MCF 10A (cell line): ENCODE measurements around the gene FAM118A. TPM values are rescaled to one million over a fixed set of nuclear protein-coding genes. Genes with fewer than 3 reads are reported as not detected.
"Not testable (repeated sequence)": the region's sequence is repeated elsewhere in the genome, so short reads cannot be mapped to it uniquely, and the experiment has no call there.

Experiments
- BruUV-seq: library from RNA; stranded (reverse); fragments of 400-500 nt; replicated peaks from 2 replicates; lab custom pipeline; 2021; lab: Mats Ljungman, UMichigan
- CTCF ChIA-PET: fragments of 300-600 bp; sonication (Branson Sonifier 250); formaldehyde crosslinking; extraction: SDS; loops from one replicate; lab custom pipeline; 2021; ENCODE audit warnings: antibody characterized with exemption, inconsistent platforms; lab: Yijun Ruan, JAX
- POLR2A ChIA-PET: fragments of 300-600, 350-650 bp; sonication (Branson Sonifier 250); formaldehyde crosslinking; extraction: SDS; loops from one replicate; lab custom pipeline; 2020; ENCODE audit warnings: antibody characterized with exemption, inconsistent platforms; lab: Yijun Ruan, JAX
- DNase-seq: peaks from one replicate; pipeline ENCODE4 v3.0.0-alpha.2; 2018; ENCODE audit not compliant: unreplicated experiment
- H3K27ac Mint-ChIP-seq: one replicate; pipeline ENCODE4 v1.8.0; 2022; ENCODE audit warnings: mild to moderate bottlenecking, low read depth, mixed read lengths; ENCODE audit not compliant: unreplicated experiment
- H3K27me3 Mint-ChIP-seq: one replicate; pipeline ENCODE4 v1.8.0; 2022; ENCODE audit warnings: mixed read lengths; ENCODE audit not compliant: insufficient read depth, unreplicated experiment
- H3K36me3 Mint-ChIP-seq: one replicate; pipeline ENCODE4 v1.8.0; 2022; ENCODE audit warnings: mild to moderate bottlenecking, moderate library complexity, mixed read lengths; ENCODE audit not compliant: insufficient read depth, unreplicated experiment
- H3K4me1 Mint-ChIP-seq: one replicate; pipeline ENCODE4 v1.8.0; 2022; ENCODE audit warnings: mixed read lengths; ENCODE audit not compliant: insufficient read depth, unreplicated experiment
- H3K4me3 Mint-ChIP-seq: one replicate; pipeline ENCODE4 v1.8.0; 2022; ENCODE audit warnings: mild to moderate bottlenecking, moderate library complexity, mixed read lengths; ENCODE audit not compliant: unreplicated experiment
- H3K9me3 Mint-ChIP-seq: one replicate; pipeline ENCODE4 v1.8.0; 2022; ENCODE audit warnings: mixed read lengths; ENCODE audit not compliant: unreplicated experiment
- intact Hi-C: fragments of 100-400 bp; cut with micrococcal nuclease; formaldehyde crosslinking; loops from 2 replicates; pipeline ENCODE4 v1.14.1; 2022
- total RNA-seq: library from RNA; stranded (reverse); gene quantifications from 2 replicates; pipeline ENCODE4 v1.2.3, GENCODE V29; 2022
- TF ChIP-seq, protein P1 (sequence below): fragments of 200-600 bp; IDR thresholded peaks from one replicate; pipeline ENCODE4 v1.8.0; 2022; ENCODE audit warnings: antibody characterized with exemption, mild to moderate bottlenecking; ENCODE audit not compliant: unreplicated experiment

FAM118A gene
- total RNA-seq, 1 experiment from 2014 or later = 16.7 TPM

DNA sequence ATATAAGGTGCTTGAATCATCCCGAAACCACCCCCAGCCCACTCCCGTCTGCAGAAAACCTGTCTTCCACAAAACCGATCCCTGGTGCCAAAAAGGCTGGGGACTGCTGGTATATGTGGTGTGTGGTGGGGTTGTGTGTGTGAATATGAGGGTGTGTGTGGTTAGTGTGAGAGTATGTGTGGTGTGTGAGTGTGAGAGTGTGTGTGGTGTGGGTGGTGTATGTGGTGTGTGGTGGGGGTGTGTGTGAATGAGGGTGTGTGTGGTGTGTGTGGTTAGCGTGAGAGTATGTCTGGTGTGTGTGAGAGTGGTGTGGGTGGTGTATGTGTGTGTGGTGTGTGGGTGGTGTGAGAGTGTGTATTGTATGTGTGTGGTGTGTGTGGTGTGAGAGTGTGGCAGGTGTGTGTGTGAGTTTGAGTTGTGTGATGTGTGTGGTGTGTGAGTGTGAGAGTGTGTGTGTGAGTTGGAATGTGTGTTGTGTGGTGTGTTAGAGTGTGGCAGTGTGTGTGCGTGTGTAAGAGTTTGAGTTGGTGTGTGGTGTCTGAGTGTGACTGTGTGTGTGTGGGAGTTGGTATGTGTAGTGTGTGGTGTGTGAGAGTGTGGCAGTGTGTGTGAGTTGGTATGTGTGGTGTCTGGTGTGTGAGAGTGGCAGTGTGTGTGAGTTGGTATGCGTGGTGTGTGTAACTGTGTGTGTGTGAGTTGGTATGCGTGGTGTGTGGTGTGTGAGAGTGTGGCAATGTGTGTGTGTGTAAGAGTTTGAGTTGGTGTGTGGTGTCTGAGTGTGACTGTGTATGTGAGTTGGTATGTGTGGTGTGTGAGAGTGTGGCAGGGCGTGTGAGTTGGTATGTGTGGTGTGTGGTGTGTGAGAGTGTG, 18.4 kb upstream of the FAM118A start:
- Mint-ChIP-seq H3K9me3 (no peaks in the 10 kb centered on the region), H3K4me3 (no peak overlapping the region), H3K4me1 (no peaks in the 10 kb centered on the region), H3K27ac (no peak overlapping the region), H3K27me3 (no peaks in the 10 kb centered on the region), H3K36me3 (no peaks in the 10 kb centered on the region)
- TF ChIP-seq, protein P1, sequence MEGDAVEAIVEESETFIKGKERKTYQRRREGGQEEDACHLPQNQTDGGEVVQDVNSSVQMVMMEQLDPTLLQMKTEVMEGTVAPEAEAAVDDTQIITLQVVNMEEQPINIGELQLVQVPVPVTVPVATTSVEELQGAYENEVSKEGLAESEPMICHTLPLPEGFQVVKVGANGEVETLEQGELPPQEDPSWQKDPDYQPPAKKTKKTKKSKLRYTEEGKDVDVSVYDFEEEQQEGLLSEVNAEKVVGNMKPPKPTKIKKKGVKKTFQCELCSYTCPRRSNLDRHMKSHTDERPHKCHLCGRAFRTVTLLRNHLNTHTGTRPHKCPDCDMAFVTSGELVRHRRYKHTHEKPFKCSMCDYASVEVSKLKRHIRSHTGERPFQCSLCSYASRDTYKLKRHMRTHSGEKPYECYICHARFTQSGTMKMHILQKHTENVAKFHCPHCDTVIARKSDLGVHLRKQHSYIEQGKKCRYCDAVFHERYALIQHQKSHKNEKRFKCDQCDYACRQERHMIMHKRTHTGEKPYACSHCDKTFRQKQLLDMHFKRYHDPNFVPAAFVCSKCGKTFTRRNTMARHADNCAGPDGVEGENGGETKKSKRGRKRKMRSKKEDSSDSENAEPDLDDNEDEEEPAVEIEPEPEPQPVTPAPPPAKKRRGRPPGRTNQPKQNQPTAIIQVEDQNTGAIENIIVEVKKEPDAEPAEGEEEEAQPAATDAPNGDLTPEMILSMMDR = no peak
- DNase-seq = no peak
- intact Hi-C loops = no loop called here
- POLR2A ChIA-PET = interaction anchor here (1.2 kb wide), 2 partner anchors 14 to 17 kb away, joined by 3 to 4 read pairs; no protein-coding TSS in a partner anchor
- CTCF ChIA-PET = no interaction called here
- no TSS peak for BruUV-seq

DNA sequence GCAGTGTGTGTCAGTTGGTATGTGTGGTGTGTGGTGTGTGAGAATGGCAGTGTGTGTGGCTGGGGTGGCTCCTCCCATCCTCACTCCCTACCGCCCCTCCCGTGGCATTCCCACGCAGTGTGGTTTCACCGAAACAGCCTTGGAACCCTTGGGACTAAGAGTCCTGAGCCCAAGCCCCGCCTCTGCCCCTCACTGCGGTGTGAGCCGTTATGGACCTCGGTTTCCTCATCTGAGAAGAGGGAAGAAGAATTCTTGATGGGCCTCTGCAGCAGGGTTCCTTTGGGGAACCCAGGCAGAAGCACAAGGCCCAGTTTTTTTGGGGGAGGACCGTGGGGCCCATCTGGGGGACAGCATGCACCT, 17.8 kb upstream of the FAM118A start:
- no peaks in the 10 kb centered on the region for H3K4me1 Mint-ChIP-seq

DNA sequence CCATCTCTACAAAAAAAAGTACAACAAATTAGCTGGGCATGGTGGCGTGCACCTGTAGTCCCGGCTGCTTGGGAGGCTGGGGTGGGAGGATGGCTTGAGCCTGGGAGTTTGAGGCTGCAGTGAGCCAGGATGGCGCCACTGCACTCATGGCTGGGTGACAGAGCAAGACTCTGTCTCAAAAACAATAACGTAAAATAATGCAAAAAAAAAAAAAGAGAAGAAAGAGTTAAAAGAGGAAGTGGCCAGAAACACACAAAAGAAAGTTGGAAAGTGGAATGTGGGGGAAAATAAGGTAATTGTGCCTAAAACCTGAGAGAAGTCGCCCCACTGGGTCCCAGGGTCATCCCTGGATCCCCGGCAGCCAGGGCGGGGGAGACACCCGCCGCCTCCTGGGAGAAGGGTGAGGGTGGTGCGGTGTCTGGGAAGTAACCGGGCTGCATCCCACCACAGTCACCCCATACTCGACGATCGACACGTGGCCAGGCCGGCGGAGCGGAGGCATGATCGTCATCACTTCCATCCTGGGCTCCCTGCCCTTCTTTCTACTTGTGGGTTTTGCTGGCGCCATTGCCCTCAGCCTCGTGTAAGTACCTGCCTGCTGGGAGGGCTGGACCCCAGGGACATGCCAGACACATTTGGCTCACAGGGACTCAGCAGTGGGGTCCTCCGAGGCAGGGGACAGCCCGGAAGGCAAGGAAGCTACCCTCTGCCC, 16.8 kb upstream of the FAM118A start:
- H3K9me3 Mint-ChIP-seq = no peaks in the 10 kb centered on the region
- H3K27me3 Mint-ChIP-seq = no peaks in the 10 kb centered on the region
- intact Hi-C loops = no loop called here
- BruUV-seq = no TSS peak
- H3K27ac Mint-ChIP-seq = no peak overlapping the region
- DNase-seq = no peak
- H3K36me3 Mint-ChIP-seq = no peaks in the 10 kb centered on the region
- no peaks in the 10 kb centered on the region for H3K4me1 Mint-ChIP-seq
- POLR2A ChIA-PET = no interaction called here
- TF ChIP-seq, protein P1 = no peak
- H3K4me3 Mint-ChIP-seq = no peak overlapping the region
- CTCF ChIA-PET = no interaction called here

More for the DNA sequence above, 17.8 kb upstream of the FAM118A start:
- BruUV-seq = no TSS peak
- DNase-seq = no peak
- no peaks in the 10 kb centered on the region for H3K36me3 Mint-ChIP-seq
- no peaks in the 10 kb centered on the region for H3K27me3 Mint-ChIP-seq
- no peaks in the 10 kb centered on the region for H3K9me3 Mint-ChIP-seq
- TF ChIP-seq, protein P1 = no peak
- H3K4me3 Mint-ChIP-seq = no peak overlapping the region
- intact Hi-C loops = no loop called here
- ChIA-PET POLR2A (no interaction called here), CTCF (no interaction called here)
- no peak overlapping the region for H3K27ac Mint-ChIP-seq

DNA sequence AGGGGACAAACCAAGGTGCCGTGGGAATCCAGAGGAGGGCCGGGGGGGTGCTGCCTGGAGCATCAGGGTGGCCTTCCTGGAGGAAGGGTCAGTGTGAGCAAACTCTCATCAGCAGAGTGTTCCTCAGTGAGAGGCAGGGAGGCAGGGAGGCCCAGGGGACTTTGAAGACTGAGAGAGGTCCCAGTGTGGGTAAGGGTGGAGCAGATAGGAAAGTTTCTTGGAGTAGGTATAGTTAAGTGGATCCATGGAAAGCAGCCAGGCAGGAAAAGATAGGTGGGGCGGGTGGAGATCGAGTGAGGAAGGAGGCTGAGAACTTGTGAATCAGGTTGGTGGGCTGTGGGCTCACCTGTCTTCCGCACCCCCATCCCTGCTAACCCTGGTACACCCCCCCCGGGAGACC, 15.7 kb upstream of the FAM118A start:
- no peaks in the 10 kb centered on the region for H3K4me1 Mint-ChIP-seq
- H3K36me3 Mint-ChIP-seq = no peaks in the 10 kb centered on the region
- H3K4me3 Mint-ChIP-seq = no peak overlapping the region
- no peak overlapping the region for H3K27ac Mint-ChIP-seq
- H3K9me3 Mint-ChIP-seq = no peaks in the 10 kb centered on the region
- CTCF ChIA-PET = no interaction called here
- intact Hi-C loops = no loop called here
- H3K27me3 Mint-ChIP-seq = no peaks in the 10 kb centered on the region
- TF ChIP-seq, protein P1 = no peak
- BruUV-seq = no TSS peak
- DNase-seq = no peak
- POLR2A ChIA-PET = no interaction called here

DNA sequence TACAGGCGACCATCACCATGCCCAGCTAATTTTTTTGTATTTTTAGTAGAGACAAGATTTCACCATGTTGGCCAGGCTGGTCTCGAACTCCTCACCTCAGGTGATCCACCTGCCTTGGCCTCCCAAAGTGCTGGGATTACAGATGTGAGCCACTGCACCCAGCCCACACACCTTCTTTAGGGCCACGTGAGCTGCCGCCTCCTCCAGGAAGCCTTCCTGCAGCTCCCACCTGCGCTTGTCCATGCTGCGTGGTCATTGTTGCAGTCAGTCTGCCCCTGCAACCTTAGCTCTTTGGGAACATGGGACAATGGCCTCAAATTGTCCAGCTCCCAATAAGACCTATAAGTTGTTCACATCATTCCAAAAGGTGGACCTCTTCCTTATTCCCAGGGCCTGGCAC, 14.7 kb upstream of the FAM118A start:
- intact Hi-C loops, H3K4me1 Mint-ChIP-seq, H3K36me3 Mint-ChIP-seq, H3K9me3 Mint-ChIP-seq, DNase-seq, H3K4me3 Mint-ChIP-seq, H3K27me3 Mint-ChIP-seq, BruUV-seq, H3K27ac Mint-ChIP-seq: not testable (repeated sequence)
- POLR2A ChIA-PET = interaction anchor here (0.7 kb wide), 1 partner anchor 165 kb away, joined by 3 read pairs; no protein-coding TSS in a partner anchor
- CTCF ChIA-PET = interaction anchor here (0.8 kb wide), 1 partner anchor 259 kb away, joined by 3 read pairs; no protein-coding TSS in a partner anchor
